Stimulated activated CD4-positive, alpha-beta T cell treated with anti-CD3 and anti-CD28 coated beads, Interleukin-4, amount 100 ng/mL, for 1 hour (primary cell): Measurements from ENCODE around the gene PLCB4.

ENCODE experiments used
- DNase-seq: peaks from one replicate; pipeline ENCODE4 v3.0.0-alpha.2; 2020

PLCB4 gene

GRCh38 chr20:9478771-9479170, 409.9 kb downstream of the PLCB4 start:
- DNase-seq = no peak

- no peak for DNase-seq
These were observed 411.2 kb downstream of the PLCB4 start for GRCh38 chr20:9480066-9480465.

GRCh38 chr20:9482180-9482579, 413.3 kb downstream of the PLCB4 start:
- DNase-seq = no peak

- no peak for DNase-seq
These were observed 414.2 kb downstream of the PLCB4 start for GRCh38 chr20:9483131-9483530.

- DNase-seq = no peak
These were observed 416.9 kb downstream of the PLCB4 start for GRCh38 chr20:9485614-9486340.

- DNase-seq = no peak
These were observed 418.3 kb downstream of the PLCB4 start for GRCh38 chr20:9487231-9487630.

GRCh38 chr20:9488063-9488462, 419.2 kb downstream of the PLCB4 start:
- DNase-seq = no peak

GRCh38 chr20:9490161-9490560, 421.3 kb downstream of the PLCB4 start:
- no peak for DNase-seq

- no peak for DNase-seq
These were observed 421.7 kb downstream of the PLCB4 start for GRCh38 chr20:9490631-9491030.

GRCh38 chr20:9491324-9491723, 422.4 kb downstream of the PLCB4 start:
- no peak for DNase-seq

- DNase-seq = no peak
These were observed 423.2 kb downstream of the PLCB4 start for GRCh38 chr20:9492067-9492466.

- no peak for DNase-seq
These were observed 424.9 kb downstream of the PLCB4 start for GRCh38 chr20:9493803-9494202.

GRCh38 chr20:9495701-9496100, 426.8 kb downstream of the PLCB4 start:
- no peak for DNase-seq

GRCh38 chr20:9496155-9496554, 427.3 kb downstream of the PLCB4 start:
- no peak for DNase-seq

GRCh38 chr20:9498322-9498721, 429.4 kb downstream of the PLCB4 start:
- no peak for DNase-seq

GRCh38 chr20:9499126-9499899, 430.4 kb downstream of the PLCB4 start:
- DNase-seq = no peak

- no peak for DNase-seq
These were observed 431.2 kb downstream of the PLCB4 start for GRCh38 chr20:9500121-9500520.

- DNase-seq = no peak
These were observed 432.6 kb downstream of the PLCB4 start for GRCh38 chr20:9501473-9501872.

- no peak for DNase-seq
These were observed 434.8 kb downstream of the PLCB4 start for GRCh38 chr20:9503526-9504245.

GRCh38 chr20:9506280-9506821, 437.5 kb downstream of the PLCB4 start:
- DNase-seq = no peak

GRCh38 chr20:9506964-9507369, 438.1 kb downstream of the PLCB4 start:
- no peak for DNase-seq

- no peak for DNase-seq
These were observed 438.8 kb downstream of the PLCB4 start for GRCh38 chr20:9507544-9508239.

GRCh38 chr20:9508240-9508661, 439.4 kb downstream of the PLCB4 start:
- no peak for DNase-seq
